HG03457 (cell line): ENCODE measurements around the gene MCUR1.
"Not testable (repeated sequence)": the region's sequence is repeated elsewhere in the genome, so short reads cannot be mapped to it uniquely, and the experiment has no call there.

ENCODE experiments used
- ATAC-seq: cut with Tn5 transposase; IDR thresholded peaks from one replicate; pipeline ENCODE4 v1.9.1; 2021; ENCODE audit warnings: moderate number of reproducible peaks; ENCODE audit not compliant: unreplicated experiment

Gene MCUR1, protein sequence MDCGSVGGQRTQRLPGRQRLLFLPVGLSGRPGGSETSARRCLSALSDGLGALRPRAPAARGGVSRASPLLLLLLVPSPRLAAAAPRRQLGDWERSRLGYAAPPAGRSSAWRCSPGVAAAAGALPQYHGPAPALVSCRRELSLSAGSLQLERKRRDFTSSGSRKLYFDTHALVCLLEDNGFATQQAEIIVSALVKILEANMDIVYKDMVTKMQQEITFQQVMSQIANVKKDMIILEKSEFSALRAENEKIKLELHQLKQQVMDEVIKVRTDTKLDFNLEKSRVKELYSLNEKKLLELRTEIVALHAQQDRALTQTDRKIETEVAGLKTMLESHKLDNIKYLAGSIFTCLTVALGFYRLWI

DNA sequence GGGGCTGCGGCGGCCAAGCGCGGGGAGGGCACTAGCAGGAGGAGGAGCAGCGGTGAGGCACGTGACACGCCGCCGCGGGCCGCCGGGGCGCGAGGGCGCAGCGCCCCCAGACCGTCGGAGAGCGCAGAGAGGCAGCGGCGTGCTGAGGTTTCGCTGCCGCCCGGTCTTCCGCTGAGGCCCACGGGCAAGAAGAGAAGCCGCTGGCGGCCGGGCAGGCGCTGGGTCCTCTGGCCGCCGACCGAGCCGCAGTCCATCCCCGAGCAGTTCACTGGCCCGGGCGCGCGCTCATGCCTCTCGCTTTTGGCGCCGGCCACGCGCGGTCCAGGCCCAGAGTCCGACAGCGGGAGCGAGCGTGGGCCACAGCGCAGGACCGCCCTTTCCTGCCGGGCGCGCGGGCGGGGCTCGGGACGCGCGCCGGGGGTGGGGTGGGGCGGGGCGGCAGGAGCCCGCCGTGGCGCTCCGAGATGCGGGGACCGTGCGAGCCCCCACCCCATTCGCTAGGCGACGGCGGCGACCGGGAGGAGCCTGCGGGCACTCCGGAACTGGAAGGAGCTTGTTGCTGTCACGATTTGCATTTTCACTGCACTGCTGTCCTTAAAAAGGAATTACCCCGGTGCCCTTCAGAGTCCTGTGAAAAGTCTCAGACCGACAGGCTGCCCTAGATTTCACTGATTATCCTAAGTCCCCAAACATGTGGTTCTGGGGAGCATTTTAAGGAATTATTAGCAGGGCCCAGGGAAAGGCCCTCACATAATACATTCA is at the start of gene MCUR1:
Gene MCUR1 (minus strand): TSS at position 382 of the 762 bp plus-strand sequence. CDS start 128 bp downstream, at position 254.
- ATAC-seq: peak; percentile 68

DNA sequence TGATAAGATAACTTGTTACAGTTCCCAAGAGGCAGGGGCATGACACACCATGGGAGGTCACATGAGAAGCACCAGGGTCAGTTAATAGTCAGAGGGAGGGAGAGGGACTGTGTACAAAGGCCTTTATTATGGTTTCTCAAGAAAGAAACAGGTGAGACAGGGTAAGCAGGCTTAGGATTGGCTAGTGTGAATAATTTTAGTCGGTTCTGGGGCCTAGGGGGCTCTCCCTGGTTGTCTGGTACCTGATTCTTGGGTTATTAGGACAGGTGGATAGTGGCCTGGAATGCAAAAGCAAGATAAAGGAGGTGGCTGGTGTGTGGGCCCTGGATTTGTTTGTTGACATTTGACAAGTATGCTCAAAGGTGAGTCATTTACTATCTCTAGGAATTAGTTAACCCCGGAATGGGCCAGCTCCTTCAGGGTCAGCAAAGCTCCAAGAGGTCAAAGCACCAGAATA is 49.4 kb upstream of the MCUR1 start:
- no peak for ATAC-seq

DNA sequence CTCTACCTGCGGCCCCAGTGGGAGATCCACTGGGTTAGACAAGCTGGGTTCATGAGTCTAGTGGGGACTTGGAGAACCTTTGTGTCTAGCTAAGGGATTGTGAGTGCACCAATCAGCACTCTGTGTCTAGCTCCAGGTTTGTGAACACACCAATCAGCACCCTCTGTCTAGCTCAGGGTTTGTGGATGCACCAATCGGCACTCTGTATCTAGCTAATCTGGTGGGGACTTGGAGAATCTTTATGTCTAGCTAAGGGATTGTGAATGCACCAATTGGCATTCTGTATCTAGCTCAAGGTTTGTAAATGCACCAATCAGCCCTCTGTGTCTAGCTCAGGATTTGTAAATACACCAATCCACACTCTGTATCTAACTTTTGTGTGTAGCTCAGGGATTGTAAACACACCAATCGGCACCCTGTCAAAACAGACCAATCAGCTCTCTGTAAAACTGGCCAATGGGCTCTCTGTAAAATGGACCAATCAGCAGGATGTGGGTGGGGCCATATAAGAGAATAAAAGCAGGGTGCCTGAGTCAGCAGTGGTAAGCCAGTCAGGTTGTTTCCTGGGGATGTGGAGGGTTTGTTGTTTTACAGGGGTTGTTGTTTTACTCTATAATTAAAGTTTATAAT is 46.3 kb upstream of the MCUR1 start:
- not testable (repeated sequence) for ATAC-seq

DNA sequence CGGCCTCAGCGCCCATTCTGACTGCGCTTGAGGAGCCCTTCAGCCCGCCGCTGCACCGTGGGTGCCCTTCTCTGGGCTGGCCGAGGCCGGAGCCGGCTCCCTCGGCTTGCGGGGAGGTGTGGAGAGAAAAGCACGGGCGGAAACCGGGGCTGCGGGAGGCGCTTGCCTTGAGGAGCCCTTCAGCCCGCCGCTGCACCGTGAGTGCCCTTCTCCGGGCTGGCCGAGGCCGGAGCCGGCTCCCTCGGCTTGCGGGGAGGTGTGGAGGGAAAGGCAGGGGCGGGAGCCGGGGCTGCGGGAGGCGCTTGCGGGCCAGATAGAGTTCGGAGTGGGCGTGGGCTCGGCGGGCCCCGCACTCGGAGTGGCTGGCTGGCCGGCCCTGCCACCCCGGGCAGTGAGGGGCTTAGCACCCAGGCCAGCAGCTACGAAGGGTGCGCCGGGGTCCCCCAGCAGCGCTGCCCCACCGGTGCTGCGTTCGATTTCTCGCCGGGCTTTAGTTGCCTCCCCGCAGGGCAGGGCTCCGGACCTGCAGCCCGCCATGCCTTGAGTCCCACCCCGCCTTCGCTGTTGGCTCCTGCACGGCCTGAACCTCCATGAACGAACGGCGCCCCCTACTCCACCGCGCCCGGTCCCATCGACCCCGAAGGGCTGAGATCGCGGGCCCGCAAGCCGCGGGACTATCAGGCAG is 45.7 kb upstream of the MCUR1 start:
- ATAC-seq: no peak

DNA sequence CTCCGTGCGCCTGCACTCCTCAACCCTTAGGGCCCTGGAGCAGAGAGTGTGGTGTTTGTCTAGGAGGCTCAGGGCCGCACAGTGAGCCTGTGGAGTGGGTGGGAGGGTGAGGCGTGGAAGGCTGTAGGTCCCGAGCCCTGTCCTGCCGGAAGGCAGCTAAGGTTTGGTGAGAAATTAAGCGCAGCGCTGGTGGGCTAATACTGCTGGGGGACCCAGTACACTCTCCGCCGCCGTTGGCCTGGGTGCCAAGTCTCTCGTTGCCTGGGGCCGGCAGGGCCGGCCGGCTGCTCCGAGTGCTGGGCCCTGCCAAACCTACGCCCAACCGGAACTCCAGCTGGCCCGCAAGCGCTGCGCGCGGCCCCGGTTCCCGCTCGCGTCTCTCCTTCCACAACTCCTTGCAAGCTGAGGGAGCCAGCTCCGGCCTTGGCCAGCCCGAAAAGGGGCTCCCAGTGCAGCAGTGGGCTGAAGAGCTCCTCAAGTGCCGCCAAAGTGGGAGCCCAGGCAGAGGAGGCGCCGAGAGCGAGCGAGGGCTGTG is 40.4 kb upstream of the MCUR1 start:
- ATAC-seq: no peak

DNA sequence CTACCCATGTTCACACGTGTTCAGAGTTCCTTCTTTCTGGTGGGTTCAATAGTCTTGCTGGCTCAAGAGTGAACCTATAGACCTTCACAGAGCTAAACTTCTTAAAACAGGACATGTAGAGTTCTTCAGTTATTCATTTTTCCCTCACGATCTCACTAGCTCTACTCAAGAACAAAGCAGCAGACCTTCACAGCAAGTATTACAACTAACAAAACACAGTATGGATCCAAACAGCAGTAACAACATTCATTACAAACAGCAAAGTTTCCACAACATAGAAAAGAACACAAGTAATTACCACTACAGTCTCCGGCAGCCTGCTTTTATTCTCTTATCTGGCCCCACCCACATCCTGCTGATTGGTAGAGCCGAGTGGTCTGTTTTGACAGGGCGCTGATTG is 39.5 kb upstream of the MCUR1 start:
- no peak for ATAC-seq

DNA sequence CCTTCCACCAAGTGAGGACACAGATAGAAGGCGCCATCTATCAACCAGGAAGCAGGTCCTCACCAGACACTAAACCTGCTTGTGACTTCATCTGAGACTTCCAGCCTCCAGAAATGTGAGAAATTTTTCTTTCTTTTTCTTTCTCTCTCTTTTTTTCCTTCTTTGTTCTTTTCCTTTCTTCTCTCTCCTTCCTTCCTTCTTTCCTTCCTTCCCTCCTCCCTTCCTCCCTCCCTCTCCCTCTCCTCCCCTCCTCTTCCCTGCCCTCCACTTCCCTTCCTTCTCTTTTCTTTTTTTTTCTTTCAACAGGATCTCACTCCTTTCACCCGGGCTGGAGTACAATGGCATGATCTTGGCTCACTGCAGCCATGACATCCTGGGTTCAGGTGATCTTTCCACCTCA is 37.4 kb upstream of the MCUR1 start:
- no peak for ATAC-seq

DNA sequence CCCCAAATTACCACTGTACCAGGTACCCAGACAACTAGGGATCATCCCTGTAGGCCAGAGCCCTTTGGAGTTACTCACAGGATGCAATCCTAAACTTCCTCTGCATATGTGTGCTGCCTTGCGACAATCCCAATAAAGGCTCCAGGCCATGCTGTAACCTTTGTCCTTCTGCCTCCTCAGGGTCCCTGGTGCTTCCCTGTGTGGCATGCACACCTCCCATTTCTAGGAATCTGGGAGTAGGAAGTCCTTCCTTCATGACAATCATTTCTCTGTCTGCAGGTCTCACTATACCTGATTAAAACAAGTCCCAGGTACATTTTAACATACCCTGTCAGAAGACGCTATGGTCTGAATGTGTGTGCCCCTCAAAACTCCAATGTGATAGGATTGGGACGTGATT is 37.0 kb upstream of the MCUR1 start:
- ATAC-seq: no peak

DNA sequence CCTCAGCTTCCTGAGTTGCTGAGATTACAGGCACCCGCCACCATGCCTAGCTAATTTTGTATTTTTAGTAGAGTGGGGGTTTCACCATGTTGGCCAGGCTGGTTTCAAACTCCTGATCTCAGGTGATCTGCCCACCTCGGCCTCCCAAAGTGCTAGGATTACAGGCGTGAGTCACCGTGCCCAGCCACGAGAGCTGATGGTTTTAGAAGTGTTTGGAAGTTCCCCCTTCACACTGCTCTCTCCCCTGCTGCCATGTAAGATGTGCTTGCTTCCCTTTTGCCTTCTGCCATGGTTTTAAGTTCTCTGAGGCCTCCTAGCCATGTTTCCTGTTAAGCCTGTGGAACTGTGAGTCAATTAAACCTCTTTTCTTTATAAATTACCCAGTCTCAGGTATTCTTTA is 36.3 kb upstream of the MCUR1 start:
- ATAC-seq: not testable (repeated sequence)

DNA sequence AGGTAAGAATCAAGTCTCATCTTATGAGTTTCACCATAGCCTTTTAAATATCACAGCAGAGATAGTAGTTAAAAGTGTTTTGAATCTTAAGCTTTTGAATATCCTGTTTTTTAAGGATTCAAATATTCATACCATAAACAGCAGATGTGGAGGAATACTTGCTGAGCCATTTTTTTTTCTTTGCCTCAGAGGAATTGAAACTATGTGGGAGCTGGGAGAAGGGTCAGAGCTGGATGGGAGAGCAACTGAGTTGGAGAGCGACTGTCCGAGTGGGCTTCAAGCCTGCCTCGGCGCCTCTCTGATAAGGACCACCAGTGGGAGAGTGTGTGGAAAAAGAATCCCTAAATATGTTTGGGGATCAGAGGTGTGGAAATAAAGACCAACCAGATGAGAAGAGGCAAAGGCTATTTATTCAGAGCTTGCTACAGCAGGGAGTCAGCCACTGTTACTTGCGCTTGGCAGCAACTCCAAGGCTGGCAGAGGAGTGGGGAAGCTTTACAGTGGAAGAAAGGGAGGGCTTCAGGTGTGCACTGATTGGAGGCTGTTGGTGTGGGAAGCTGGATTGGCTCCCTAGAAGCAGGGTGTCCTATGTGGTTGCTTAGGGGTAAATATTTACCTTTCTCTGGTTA is 34.3 kb upstream of the MCUR1 start:
- no peak for ATAC-seq

DNA sequence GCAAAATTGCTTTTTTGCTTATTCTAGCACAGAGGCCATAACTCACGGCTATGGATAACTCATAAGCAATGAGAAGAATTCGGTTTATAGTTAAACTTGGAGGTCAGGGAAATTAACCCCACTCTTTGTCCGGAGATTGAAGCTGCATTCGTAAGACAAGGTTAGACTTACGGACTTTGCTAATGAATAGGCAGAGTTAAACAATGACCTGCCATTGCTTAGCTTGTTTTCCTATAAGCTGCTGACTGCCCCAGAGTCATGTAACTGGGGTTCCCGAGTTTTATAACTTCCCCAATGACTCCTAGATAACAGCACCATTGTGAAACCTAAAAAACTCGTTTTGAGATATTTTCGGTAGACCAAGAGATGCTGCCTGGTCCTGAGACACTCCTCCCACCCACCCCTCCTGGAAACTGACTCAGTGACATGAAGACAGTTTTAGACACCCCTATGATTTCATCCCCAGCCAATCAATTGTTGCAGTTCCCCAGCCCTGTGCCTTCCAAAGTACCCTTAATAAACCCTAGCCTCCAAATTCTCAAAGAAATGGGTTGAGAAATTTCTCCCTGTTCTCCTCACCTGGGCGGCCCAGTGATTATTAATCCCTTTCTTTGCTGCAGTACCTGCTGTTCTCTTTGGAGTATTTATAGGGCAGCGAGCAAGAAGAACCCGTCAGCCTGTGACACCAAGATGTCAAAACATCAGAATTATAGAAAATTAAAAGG is 33.1 kb upstream of the MCUR1 start:
- no peak for ATAC-seq

DNA sequence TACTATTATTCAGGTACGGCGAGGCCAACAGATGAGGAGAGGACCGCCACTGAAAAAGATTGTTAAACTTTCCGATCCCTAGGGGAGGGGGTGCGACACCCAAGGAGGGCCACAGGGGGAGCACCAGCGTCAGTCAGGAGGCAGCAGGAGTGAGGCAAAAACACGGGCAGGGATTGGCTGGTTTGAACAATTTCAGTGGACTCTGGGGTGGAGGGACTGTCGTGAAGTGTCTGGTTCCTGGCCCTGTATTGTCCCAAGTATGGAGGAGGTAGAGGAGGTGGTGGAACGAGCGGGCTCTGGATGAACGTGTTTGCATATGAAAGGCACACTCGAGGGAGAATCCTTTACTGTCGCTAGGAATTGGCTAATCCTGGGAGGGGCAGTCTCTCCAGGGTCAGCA is 32.5 kb upstream of the MCUR1 start:
- ATAC-seq: no peak

DNA sequence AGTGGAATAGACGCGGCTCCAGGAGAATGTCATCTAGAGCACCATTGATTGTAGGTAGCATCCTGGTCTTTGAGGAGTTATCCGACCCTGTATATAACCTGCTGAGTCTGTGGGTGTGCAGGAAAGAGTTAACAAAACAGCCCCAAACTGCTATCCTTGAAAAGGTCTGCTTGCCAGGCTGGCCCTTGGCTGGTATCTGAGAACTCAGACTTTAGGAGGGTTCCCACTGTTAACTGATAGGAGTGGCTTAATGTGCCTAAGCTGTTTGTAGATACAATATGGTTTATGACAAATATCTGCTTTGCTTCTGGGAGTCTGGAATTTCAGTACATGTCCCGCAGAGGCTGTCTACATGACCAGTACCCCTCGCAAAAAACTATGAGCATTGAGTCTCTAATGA is 27.6 kb upstream of the MCUR1 start:
- no peak for ATAC-seq

DNA sequence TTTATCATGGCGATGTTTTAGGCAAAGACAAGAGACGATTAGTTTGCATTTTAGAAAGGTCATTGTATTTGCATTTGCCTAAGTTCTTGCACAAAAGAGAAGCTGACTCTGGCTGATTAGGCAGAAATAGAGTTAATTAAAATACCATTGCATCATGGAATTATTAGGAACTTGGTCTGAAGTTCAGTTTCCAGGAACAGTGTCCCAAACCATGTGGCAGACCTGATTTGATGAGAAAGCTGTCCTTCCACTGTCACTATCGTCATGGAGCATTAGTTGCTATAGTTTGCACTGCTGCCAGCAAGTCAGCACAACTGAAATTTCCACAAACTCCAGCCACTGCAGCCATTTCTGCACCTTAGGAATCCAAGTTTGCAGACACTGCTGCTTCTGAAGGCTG is 24.3 kb upstream of the MCUR1 start:
- no peak for ATAC-seq

DNA sequence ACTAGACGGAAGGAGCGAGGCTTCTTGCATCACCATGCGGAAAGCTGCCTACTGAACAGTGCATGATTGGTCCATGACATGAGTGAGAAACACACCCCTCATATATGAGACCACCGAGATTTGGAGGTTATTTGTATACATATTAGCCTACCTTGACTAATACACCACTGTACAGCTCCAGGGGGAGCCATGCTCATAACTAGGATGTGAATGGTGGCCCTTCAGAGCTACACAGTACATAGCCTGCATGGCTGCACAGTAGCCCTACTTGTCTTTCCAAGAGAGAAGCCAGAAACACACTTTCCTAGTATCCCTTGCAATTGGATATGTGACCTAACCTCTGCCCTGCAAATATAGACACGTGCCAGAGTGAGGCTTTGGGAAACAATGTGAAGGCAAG is 21.8 kb upstream of the MCUR1 start:
- no peak for ATAC-seq

DNA sequence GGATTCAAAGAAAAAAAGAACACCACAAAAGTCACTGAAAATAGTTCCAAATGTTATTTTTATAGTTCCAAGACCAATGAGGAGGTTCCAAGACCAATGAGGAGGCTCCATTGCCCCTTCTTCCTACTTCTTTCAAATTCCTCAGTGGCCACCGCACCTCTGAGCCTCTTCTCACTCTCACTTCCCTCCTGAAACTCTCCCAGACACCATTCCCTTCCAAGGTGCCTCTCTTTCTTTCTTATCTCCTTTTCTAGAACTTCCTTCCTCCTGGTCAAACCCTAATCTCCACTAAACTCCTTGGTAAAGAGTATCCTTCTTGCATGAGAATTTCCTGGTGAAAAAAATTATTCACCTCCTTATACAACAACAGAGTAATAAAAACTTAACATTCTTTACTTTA is 20.4 kb upstream of the MCUR1 start:
- ATAC-seq: no peak

DNA sequence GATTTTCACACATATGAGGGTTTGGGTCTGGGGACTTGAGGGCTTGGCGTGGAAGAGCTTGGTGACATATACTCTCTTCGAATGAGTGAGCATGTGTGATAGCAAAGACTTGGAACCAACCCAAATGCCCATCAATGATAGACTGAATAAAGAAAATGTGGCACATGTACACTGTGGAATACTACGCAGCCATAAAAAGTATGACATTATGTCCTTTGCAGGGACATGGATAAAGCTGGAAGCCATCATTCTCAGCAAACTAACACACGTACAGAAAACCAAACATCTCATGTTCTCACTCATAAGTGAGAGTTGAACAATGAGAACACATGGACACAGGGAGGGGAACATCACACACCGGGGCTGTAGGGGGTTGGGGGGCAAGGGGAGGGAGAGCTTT is 19.7 kb upstream of the MCUR1 start:
- ATAC-seq: not testable (repeated sequence)

DNA sequence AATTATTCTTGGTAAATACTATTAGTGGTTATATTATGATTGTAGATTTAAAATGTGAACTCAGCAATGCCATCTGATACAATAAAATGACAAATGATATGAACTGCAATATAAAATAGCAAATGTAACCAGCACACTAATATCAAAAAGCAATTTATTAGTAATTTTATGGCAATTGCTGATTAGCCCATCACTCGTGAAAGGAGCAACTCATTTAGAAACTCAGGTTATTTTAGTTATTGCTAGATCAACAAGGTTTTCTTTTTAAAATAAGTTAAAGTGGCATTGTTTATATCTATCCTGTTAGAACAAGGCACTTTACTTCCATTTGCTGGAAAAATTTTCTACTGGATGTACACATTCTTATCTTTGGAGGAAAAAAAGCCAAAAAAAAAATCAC is 18.4 kb upstream of the MCUR1 start:
- no peak for ATAC-seq

DNA sequence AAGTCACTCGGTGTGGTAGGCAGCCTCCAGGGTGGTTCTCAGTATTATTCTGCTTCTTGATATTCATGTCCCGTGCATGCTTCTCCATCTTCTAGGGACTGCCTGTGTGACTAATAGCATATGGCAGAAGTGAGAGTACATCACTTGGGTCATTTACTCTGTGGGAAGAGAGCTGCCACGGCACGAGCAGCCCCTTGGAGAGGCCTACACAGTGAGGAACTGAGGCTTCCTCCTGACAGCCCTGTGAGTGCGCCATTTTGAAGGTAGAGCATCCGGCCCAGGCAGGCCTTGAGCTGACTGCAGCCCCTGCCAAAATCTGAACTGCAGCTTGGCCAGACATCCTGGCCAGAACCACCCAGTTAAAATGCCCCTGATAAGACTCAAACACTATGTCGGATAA is 17.3 kb upstream of the MCUR1 start:
- ATAC-seq: no peak

DNA sequence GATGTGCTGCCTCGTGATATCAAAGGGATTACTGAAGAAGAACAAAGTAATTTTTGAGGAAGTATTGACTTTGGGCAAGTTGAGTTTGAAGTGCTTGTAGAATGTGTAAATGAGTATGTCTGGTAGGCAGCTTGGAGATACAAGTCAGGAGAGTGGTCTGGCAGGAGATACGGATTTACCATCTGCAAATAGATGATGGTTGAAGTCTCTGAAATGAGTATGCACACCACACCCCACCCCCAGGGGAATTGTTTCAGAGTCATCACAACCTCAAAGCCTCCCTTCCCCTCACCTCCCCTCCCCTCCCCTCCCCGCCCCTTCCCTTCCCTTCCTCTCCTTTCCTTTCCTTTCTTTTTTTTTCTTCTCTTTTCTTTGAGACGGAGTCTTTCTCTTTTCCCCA is 16.4 kb upstream of the MCUR1 start:
- no peak for ATAC-seq
